Panc1 (cell line): ENCODE data around the gene NSD2. TPM values are rescaled to one million over a fixed set of nuclear protein-coding genes. Genes with fewer than 3 reads are reported as not detected.

Experiments
- ATAC-seq: fragments of 200-7000 bp; cut with Tn5 transposase; 2 replicates; pipeline ENCODE4 v1.9.1; 2020; ENCODE audit warnings: mild to moderate bottlenecking, moderate library complexity
- BruUV-seq: library from RNA; stranded (reverse); fragments of 400-500 nt; replicated peaks from 2 replicates; lab custom pipeline; 2021; lab: Mats Ljungman, UMichigan
- CTCF ChIA-PET: fragments of 300-600 bp; sonication (Branson Sonifier 250); formaldehyde crosslinking; loops from one replicate; lab custom pipeline; 2022; ENCODE audit warnings: antibody characterized with exemption; lab: Charles Lee
- POLR2A ChIA-PET: fragments of 300-600 bp; sonication (Branson Sonifier 250); formaldehyde crosslinking; loops from one replicate; lab custom pipeline; 2022; ENCODE audit warnings: antibody characterized with exemption; lab: Charles Lee
- DNase-seq: peaks from one replicate; pipeline ENCODE4 v3.0.0-alpha.2; 2010; ENCODE audit warnings: low read depth, low spot score
- H3K27ac ChIP-seq: 2 replicates; pipeline ENCODE4 v1.5.1; 2011; ENCODE audit warnings: mild to moderate bottlenecking, low read length, inconsistent platforms
- H3K27me3 ChIP-seq: fragments of 200-500 bp; sonication (Bioruptor generic); 2 replicates; pipeline ENCODE4 v1.6.0; 2014; ENCODE audit warnings: low read length, inconsistent platforms; ENCODE audit not compliant: control insufficient read depth, insufficient read depth
- H3K36me3 ChIP-seq: fragments of 200-500 bp; sonication (Bioruptor generic); 2 replicates; pipeline ENCODE4 v1.5.1; 2014; ENCODE audit warnings: inconsistent platforms, mild to moderate bottlenecking, low read length, moderate library complexity; ENCODE audit not compliant: control insufficient read depth, insufficient read depth
- H3K4me1 ChIP-seq: 2 replicates; pipeline ENCODE4 v1.5.1; 2011; ENCODE audit warnings: inconsistent platforms, mild to moderate bottlenecking, low read length, moderate library complexity; ENCODE audit not compliant: control insufficient read depth, insufficient read depth
- H3K4me3 ChIP-seq, 2 experiments: 2 replicates each; pipeline ENCODE4 v1.5.1; 2011 to 2012; ENCODE audit warnings: low read depth in 2 of 2, low read length in 2 of 2, mild to moderate bottlenecking in 2 of 2, inconsistent platforms in 1 of 2, moderate library complexity in 1 of 2
- H3K9me3 ChIP-seq: fragments of 200-500 bp; sonication (Bioruptor generic); 2 replicates; pipeline ENCODE4 v1.5.1; 2014; ENCODE audit warnings: low read depth, mild to moderate bottlenecking, inconsistent platforms, low read length, moderate library complexity; ENCODE audit not compliant: control insufficient read depth, insufficient read depth
- POLR2AphosphoS5 ChIP-seq: IDR thresholded peaks from 2 replicates; pipeline ENCODE4 v1.6.1; 2012; ENCODE audit warnings: mild to moderate bottlenecking, low read depth, low read length, moderate library complexity
- SIN3A ChIP-seq: IDR thresholded peaks from 2 replicates; pipeline ENCODE4 v1.6.1; 2012; ENCODE audit warnings: low read depth, mild to moderate bottlenecking, low read length, moderate library complexity, borderline replicate concordance; ENCODE audit not compliant: insufficient read depth
- TCF7L2 ChIP-seq: IDR thresholded peaks from 2 replicates; pipeline ENCODE4 v1.6.1; 2011; ENCODE audit warnings: mild to moderate bottlenecking, low read depth, low read length, inconsistent platforms
- in situ Hi-C: cut with HindIII; loops from 2 replicates; pipeline ENCODE4 v1.10.0; 2016; ENCODE audit warnings: low sequenced_read_pairs, low pct_unique_long_range_greater_than_20kb
- intact Hi-C: fragments of 100-400 bp; cut with micrococcal nuclease; formaldehyde crosslinking; loops from one replicate; pipeline ENCODE4 v1.10.0; 2022; ENCODE audit not compliant: unreplicated experiment
- total RNA-seq: library from RNA; stranded (reverse); gene quantifications from one replicate; pipeline ENCODE4 v1.2.1, GENCODE V29; 2021; ENCODE audit not compliant: unreplicated experiment
- TF ChIP-seq, protein P1 (sequence below), 2 experiments: IDR thresholded peaks; 2 replicates each; pipeline ENCODE4 v1.6.1; 2011 to 2012; ENCODE audit warnings: low read depth in 2 of 2, control low read depth in 1 of 2, low read length in 1 of 2, mild to moderate bottlenecking in 1 of 2, moderate library complexity in 1 of 2; ENCODE audit not compliant: insufficient read depth in 1 of 2
- TF ChIP-seq, protein P2 (sequence below): fragments of 450-650 bp; IDR thresholded peaks from 2 replicates; pipeline ENCODE4 v1.5.1; 2017; ENCODE audit warnings: mild to moderate bottlenecking

Gene NSD2
- total RNA-seq, 1 experiment from 2014 or later = 116 TPM

DNA sequence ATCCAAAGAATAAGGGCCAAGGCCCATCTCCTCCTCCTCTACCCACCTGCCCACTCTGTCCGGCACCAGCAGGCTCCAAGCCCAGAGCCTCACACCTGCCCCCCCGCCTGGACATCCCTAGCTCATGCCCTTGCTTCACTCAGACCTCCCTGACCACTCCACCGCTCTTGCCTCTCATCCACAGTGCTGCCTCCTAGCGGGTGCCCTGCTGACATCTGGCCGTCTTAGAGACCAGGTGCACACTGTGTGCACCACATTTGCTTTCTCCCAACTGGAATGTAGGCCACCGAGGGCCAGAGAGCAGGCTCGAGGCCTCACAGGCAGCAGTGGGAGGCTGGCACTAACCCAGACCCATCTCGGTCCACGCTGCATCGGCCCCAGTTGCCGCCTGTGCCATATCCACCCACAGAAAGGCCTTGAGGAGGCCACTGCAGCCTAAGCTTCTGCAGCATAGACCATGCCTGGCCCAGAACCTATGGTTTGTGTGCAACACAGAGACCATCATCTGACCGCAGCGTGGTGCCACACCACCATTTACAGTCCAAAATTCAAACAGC, 28.8 kb upstream of the NSD2 start:
- DNase-seq (no peak), ATAC-seq (peak; percentile 56; the same call in 1 of the 2 replicates)
- Histone ChIP-seq H3K27ac (no peak overlapping the region), H3K9me3 (no peaks in the 10 kb centered on the region), H3K4me1 (no peaks in the 10 kb centered on the region), H3K4me3 (no peak overlapping the region), H3K27me3 (no peaks in the 10 kb centered on the region), H3K36me3 (peaks cover 4% of the 10 kb centered on the region; the same call in 1 of the 2 replicates)
- in situ Hi-C loops = no loop called here
- BruUV-seq = no TSS peak
- ChIA-PET CTCF (interaction anchor here (0.7 kb wide), 1 partner anchor 74 kb away, joined by 5 read pairs; no protein-coding TSS in a partner anchor), POLR2A (interaction anchor here (0.5 kb wide), 1 partner anchor 30 kb away, joined by 7 read pairs; no protein-coding TSS in a partner anchor)
- intact Hi-C loops = no loop called here
- TF ChIP-seq, protein P1, sequence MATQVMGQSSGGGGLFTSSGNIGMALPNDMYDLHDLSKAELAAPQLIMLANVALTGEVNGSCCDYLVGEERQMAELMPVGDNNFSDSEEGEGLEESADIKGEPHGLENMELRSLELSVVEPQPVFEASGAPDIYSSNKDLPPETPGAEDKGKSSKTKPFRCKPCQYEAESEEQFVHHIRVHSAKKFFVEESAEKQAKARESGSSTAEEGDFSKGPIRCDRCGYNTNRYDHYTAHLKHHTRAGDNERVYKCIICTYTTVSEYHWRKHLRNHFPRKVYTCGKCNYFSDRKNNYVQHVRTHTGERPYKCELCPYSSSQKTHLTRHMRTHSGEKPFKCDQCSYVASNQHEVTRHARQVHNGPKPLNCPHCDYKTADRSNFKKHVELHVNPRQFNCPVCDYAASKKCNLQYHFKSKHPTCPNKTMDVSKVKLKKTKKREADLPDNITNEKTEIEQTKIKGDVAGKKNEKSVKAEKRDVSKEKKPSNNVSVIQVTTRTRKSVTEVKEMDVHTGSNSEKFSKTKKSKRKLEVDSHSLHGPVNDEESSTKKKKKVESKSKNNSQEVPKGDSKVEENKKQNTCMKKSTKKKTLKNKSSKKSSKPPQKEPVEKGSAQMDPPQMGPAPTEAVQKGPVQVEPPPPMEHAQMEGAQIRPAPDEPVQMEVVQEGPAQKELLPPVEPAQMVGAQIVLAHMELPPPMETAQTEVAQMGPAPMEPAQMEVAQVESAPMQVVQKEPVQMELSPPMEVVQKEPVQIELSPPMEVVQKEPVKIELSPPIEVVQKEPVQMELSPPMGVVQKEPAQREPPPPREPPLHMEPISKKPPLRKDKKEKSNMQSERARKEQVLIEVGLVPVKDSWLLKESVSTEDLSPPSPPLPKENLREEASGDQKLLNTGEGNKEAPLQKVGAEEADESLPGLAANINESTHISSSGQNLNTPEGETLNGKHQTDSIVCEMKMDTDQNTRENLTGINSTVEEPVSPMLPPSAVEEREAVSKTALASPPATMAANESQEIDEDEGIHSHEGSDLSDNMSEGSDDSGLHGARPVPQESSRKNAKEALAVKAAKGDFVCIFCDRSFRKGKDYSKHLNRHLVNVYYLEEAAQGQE (IDR thresholded peaks at IDR 0.05; ENCODE audit: insufficient read depth in 1 of 2, low read depth in 2 of 2, low read length in 1 of 2) = no peak

DNA sequence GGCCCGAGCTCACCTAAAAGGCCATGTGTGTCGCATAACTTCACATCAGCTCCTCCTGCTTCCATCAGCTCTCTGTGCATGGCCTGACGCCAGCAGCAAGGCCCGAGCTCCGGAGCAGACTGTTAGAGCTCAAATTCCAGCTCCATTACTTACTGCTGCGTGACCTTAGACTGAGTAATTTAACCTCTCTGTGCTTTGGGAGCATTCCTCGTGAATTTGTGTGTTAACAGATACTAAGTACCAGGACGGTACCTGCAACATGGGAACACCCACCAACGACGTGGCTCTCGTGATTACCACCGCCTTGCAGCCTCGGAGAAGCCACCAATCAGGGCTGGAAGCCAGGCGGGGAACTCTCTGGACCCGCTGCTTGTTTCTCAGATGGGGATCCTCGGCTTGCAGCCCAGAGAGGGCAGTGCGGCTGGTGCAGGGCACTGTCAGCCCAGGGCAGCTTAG, 28.2 kb upstream of the NSD2 start:
- in situ Hi-C loops (no loop called here), intact Hi-C loops (no loop called here)
- TF ChIP-seq SIN3A (no peak), TCF7L2 (no peak), POLR2AphosphoS5 (no peak)
- TF ChIP-seq, protein P2, sequence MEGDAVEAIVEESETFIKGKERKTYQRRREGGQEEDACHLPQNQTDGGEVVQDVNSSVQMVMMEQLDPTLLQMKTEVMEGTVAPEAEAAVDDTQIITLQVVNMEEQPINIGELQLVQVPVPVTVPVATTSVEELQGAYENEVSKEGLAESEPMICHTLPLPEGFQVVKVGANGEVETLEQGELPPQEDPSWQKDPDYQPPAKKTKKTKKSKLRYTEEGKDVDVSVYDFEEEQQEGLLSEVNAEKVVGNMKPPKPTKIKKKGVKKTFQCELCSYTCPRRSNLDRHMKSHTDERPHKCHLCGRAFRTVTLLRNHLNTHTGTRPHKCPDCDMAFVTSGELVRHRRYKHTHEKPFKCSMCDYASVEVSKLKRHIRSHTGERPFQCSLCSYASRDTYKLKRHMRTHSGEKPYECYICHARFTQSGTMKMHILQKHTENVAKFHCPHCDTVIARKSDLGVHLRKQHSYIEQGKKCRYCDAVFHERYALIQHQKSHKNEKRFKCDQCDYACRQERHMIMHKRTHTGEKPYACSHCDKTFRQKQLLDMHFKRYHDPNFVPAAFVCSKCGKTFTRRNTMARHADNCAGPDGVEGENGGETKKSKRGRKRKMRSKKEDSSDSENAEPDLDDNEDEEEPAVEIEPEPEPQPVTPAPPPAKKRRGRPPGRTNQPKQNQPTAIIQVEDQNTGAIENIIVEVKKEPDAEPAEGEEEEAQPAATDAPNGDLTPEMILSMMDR = no peak
- TF ChIP-seq, protein P1 (IDR thresholded peaks at IDR 0.05; ENCODE audit: insufficient read depth in 1 of 2, low read depth in 2 of 2, low read length in 1 of 2) = no peak
- Histone ChIP-seq H3K9me3 (no peaks in the 10 kb centered on the region), H3K4me1 (no peaks in the 10 kb centered on the region), H3K27me3 (no peaks in the 10 kb centered on the region), H3K27ac (no peak overlapping the region), H3K36me3 (peaks cover 4% of the 10 kb centered on the region; the same call in 1 of the 2 replicates), H3K4me3 (no peak overlapping the region)
- ChIA-PET CTCF (interaction anchor here (0.7 kb wide), 1 partner anchor 75 kb away, joined by 5 read pairs; no protein-coding TSS in a partner anchor), POLR2A (interaction anchor here (0.5 kb wide), 1 partner anchor 30 kb away, joined by 7 read pairs; no protein-coding TSS in a partner anchor)
- ATAC-seq (no peak), DNase-seq (no peak)
- BruUV-seq = no TSS peak
